ENCODE results near the gene PIGO. TPM values are rescaled to one million over a fixed set of nuclear protein-coding genes. Genes with fewer than 3 reads are reported as not detected.

PIGO gene
- polyA plus RNA-seq, 1 donor, result 25.5 TPM

GRCh38 chr9:35054185-35054835 is 42.1 kb downstream of the PIGO start:
- no peak for DNase-seq
- Histone ChIP-seq H3K9me3 (ENCODE audit: control insufficient read depth, low read depth, low read length) (no peaks in the 10 kb centered on the region), H3K27ac (ENCODE audit: low read length) (no peak overlapping the region), H3K4me1 (ENCODE audit: control insufficient read depth, insufficient read depth, low read length) (no peaks in the 10 kb centered on the region), H3K27me3 (ENCODE audit: control insufficient read depth, insufficient read depth, low read length) (no peaks in the 10 kb centered on the region), H3K4me3 (ENCODE audit: low read length) (no peak overlapping the region), H3K36me3 (ENCODE audit: control insufficient read depth, insufficient read depth, low read length) (peaks cover 65% of the 10 kb centered on the region)
- WGBS (ENCODE audit: insufficient coverage, low lambda C conversion rate), result 0% methylated on average over 2 of the region's 5 CpGs

- no peaks in the 10 kb centered on the region for H3K27me3 ChIP-seq (ENCODE audit: control insufficient read depth, insufficient read depth, low read length)
- no peaks in the 10 kb centered on the region for H3K4me1 ChIP-seq (ENCODE audit: control insufficient read depth, insufficient read depth, low read length)
- no peak overlapping the region for H3K27ac ChIP-seq (ENCODE audit: low read length)
- peak in 1 of 2 donors; percentile 44 for DNase-seq
- H3K36me3 ChIP-seq (ENCODE audit: control insufficient read depth, insufficient read depth, low read length), result peaks cover 49% of the 10 kb centered on the region
- H3K9me3 ChIP-seq (ENCODE audit: control insufficient read depth, low read depth, low read length), result no peaks in the 10 kb centered on the region
- H3K4me3 ChIP-seq (ENCODE audit: low read length), result no peak overlapping the region
- WGBS (ENCODE audit: insufficient coverage, low lambda C conversion rate), result no CpG with 5 or more reads among the region's 7 CpGs
Observed at GRCh38 chr9:35051069-35051967, 45.1 kb downstream of the PIGO start.

- Histone ChIP-seq H3K4me1 (ENCODE audit: control insufficient read depth, insufficient read depth, low read length) (no peaks in the 10 kb centered on the region), H3K9me3 (ENCODE audit: control insufficient read depth, low read depth, low read length) (no peaks in the 10 kb centered on the region), H3K27me3 (ENCODE audit: control insufficient read depth, insufficient read depth, low read length) (no peaks in the 10 kb centered on the region), H3K4me3 (ENCODE audit: low read length) (no peak overlapping the region), H3K36me3 (ENCODE audit: control insufficient read depth, insufficient read depth, low read length) (peaks cover 50% of the 10 kb centered on the region), H3K27ac (ENCODE audit: low read length) (no peak overlapping the region)
- DNase-seq, result no peak
- 100% methylated on average over 2 of the region's 6 CpGs for WGBS (ENCODE audit: insufficient coverage, low lambda C conversion rate)
Observed at GRCh38 chr9:35048511-35048910, 47.9 kb downstream of the PIGO start.

GRCh38 chr9:35044071-35044470 is 52.3 kb downstream of the PIGO start:
- H3K9me3 ChIP-seq (ENCODE audit: control insufficient read depth, low read depth, low read length), result no peaks in the 10 kb centered on the region
- no peaks in the 10 kb centered on the region for H3K4me1 ChIP-seq (ENCODE audit: control insufficient read depth, insufficient read depth, low read length)
- DNase-seq, result no peak
- WGBS (ENCODE audit: insufficient coverage, low lambda C conversion rate), result no CpG with 5 or more reads among the region's 3 CpGs
- H3K27me3 ChIP-seq (ENCODE audit: control insufficient read depth, insufficient read depth, low read length), result no peaks in the 10 kb centered on the region
- H3K27ac ChIP-seq (ENCODE audit: low read length), result no peak overlapping the region
- H3K36me3 ChIP-seq (ENCODE audit: control insufficient read depth, insufficient read depth, low read length), result peaks cover 44% of the 10 kb centered on the region
- H3K4me3 ChIP-seq (ENCODE audit: low read length), result no peak overlapping the region

GRCh38 chr9:35042891-35043545 is 53.4 kb downstream of the PIGO start:
- no peaks in the 10 kb centered on the region for H3K27me3 ChIP-seq (ENCODE audit: control insufficient read depth, insufficient read depth, low read length)
- no peak for DNase-seq
- WGBS (ENCODE audit: insufficient coverage, low lambda C conversion rate), result 100% methylated on average over 1 of the region's 6 CpGs
- no peaks in the 10 kb centered on the region for H3K9me3 ChIP-seq (ENCODE audit: control insufficient read depth, low read depth, low read length)
- H3K36me3 ChIP-seq (ENCODE audit: control insufficient read depth, insufficient read depth, low read length), result peaks cover 38% of the 10 kb centered on the region
- H3K27ac ChIP-seq (ENCODE audit: low read length), result no peak overlapping the region
- H3K4me1 ChIP-seq (ENCODE audit: control insufficient read depth, insufficient read depth, low read length), result no peaks in the 10 kb centered on the region
- no peak overlapping the region for H3K4me3 ChIP-seq (ENCODE audit: low read length)

- Histone ChIP-seq H3K4me1 (ENCODE audit: control insufficient read depth, insufficient read depth, low read length) (no peaks in the 10 kb centered on the region), H3K27ac (ENCODE audit: low read length) (no peak overlapping the region), H3K36me3 (ENCODE audit: control insufficient read depth, insufficient read depth, low read length) (peaks cover 32% of the 10 kb centered on the region), H3K4me3 (ENCODE audit: low read length) (no peak overlapping the region), H3K9me3 (ENCODE audit: control insufficient read depth, low read depth, low read length) (no peaks in the 10 kb centered on the region), H3K27me3 (ENCODE audit: control insufficient read depth, insufficient read depth, low read length) (no peaks in the 10 kb centered on the region)
- DNase-seq, result no peak
- WGBS (ENCODE audit: insufficient coverage, low lambda C conversion rate), result no CpG with 5 or more reads among the region's 3 CpGs
Observed at GRCh38 chr9:35042081-35042604, 54.2 kb downstream of the PIGO start.

Other genes starting within 250 kb of the PIGO start
- gene PHF24, start 138.3 kb downstream of the PIGO start, polyA plus RNA-seq, result 1.6 TPM
- 9.7 TPM for gene DNAJB5, start 106.8 kb downstream of the PIGO start, polyA plus RNA-seq
- gene VCP, start 24.0 kb downstream of the PIGO start, polyA plus RNA-seq, result 189 TPM
- 25.9 TPM for gene FANCG, start 16.6 kb downstream of the PIGO start, polyA plus RNA-seq
- gene STOML2, start 6.5 kb upstream of the PIGO start, polyA plus RNA-seq, result 125 TPM
- 11.4 TPM for gene ATOSB, start 19.3 kb upstream of the PIGO start, polyA plus RNA-seq
- gene UNC13B, start 65.4 kb upstream of the PIGO start, polyA plus RNA-seq, result 33.1 TPM